ENCODE data around the gene C6orf118. TPM values are rescaled to one million over a fixed set of nuclear protein-coding genes. Genes with fewer than 3 reads are reported as not detected.

C6orf118 gene
- total and polyA plus RNA-seq, 5 donors from 2014 or later = not detected

- H3K9me3 Mint-ChIP-seq = peaks cover 0 to 9% (median 0%) of the 10 kb centered on the region in 7 donors
- no peaks in the 10 kb centered on the region for H3K27me3 Mint-ChIP-seq
- Histone ChIP-seq H3K27ac (ENCODE audit: insufficient read depth, low read length, poor library complexity, severe bottlenecking) (no peak overlapping the region), H3K36me3 (ENCODE audit: control insufficient read depth, insufficient read depth, low read length) (no peaks in the 10 kb centered on the region), H3K4me1 (ENCODE audit: control insufficient read depth, insufficient read depth, low read length, poor library complexity, severe bottlenecking) (no peaks in the 10 kb centered on the region), H3K9me3 (ENCODE audit: control insufficient read depth in 2 of 2, low read length in 2 of 2) (peaks cover 0 to 7% of the 10 kb centered on the region in 2 experiments), H3K27me3 (ENCODE audit: control insufficient read depth, insufficient read depth, low read length) (no peaks in the 10 kb centered on the region), H3K4me3 (ENCODE audit: low read depth, low read length) (no peak overlapping the region)
- no peak overlapping the region for H3K4me3 Mint-ChIP-seq
- peaks cover 0 to 5% (median 0%) of the 10 kb centered on the region in 4 donors for H3K4me1 Mint-ChIP-seq
- H3K27ac Mint-ChIP-seq = no peak overlapping the region
- no peaks in the 10 kb centered on the region for H3K36me3 Mint-ChIP-seq
- no peak for ATAC-seq (ENCODE audit: low read depth in 2 of 2)
- no peak for DNase-seq
Measured at GRCh38 chr6:165306955-165307354, 2.5 kb downstream of the C6orf118 start.

- no peak for ATAC-seq (ENCODE audit: low read depth in 2 of 2)
- no peak overlapping the region for H3K4me3 Mint-ChIP-seq
- no peaks in the 10 kb centered on the region for H3K4me1 ChIP-seq (ENCODE audit: control insufficient read depth, insufficient read depth, low read length, poor library complexity, severe bottlenecking)
- H3K27ac Mint-ChIP-seq = no peak overlapping the region
- no peaks in the 10 kb centered on the region for H3K4me1 Mint-ChIP-seq
- no peak overlapping the region for H3K27ac ChIP-seq (ENCODE audit: insufficient read depth, low read length, poor library complexity, severe bottlenecking)
- H3K9me3 Mint-ChIP-seq = peaks cover 1 to 16% (median 5%) of the 10 kb centered on the region in 7 donors
- DNase-seq = no peak
- H3K27me3 ChIP-seq (ENCODE audit: control insufficient read depth, insufficient read depth, low read length) = no peaks in the 10 kb centered on the region
- H3K9me3 ChIP-seq (ENCODE audit: control insufficient read depth in 2 of 2, low read length in 2 of 2) = peaks cover 0 to 34% of the 10 kb centered on the region in 2 experiments
- no peaks in the 10 kb centered on the region for H3K36me3 ChIP-seq (ENCODE audit: control insufficient read depth, insufficient read depth, low read length)
- no peaks in the 10 kb centered on the region for H3K27me3 Mint-ChIP-seq
- no peak overlapping the region for H3K4me3 ChIP-seq (ENCODE audit: low read depth, low read length)
- no peaks in the 10 kb centered on the region for H3K36me3 Mint-ChIP-seq
Measured at GRCh38 chr6:165301372-165302246, 7.8 kb downstream of the C6orf118 start.

GRCh38 chr6:165300422-165300936 lies 8.9 kb downstream of the C6orf118 start:
- no peaks in the 10 kb centered on the region for H3K27me3 Mint-ChIP-seq
- H3K4me3 Mint-ChIP-seq = peak overlapping the region in 1 of 4 donors; percentile 43
- Histone ChIP-seq H3K4me3 (ENCODE audit: low read depth, low read length) (no peak overlapping the region), H3K36me3 (ENCODE audit: control insufficient read depth, insufficient read depth, low read length) (no peaks in the 10 kb centered on the region), H3K27ac (ENCODE audit: insufficient read depth, low read length, poor library complexity, severe bottlenecking) (no peak overlapping the region), H3K27me3 (ENCODE audit: control insufficient read depth, insufficient read depth, low read length) (no peaks in the 10 kb centered on the region), H3K4me1 (ENCODE audit: control insufficient read depth, insufficient read depth, low read length, poor library complexity, severe bottlenecking) (no peaks in the 10 kb centered on the region), H3K9me3 (ENCODE audit: control insufficient read depth in 2 of 2, low read length in 2 of 2) (peaks cover 0 to 38% of the 10 kb centered on the region in 2 experiments)
- H3K4me1 Mint-ChIP-seq = no peaks in the 10 kb centered on the region
- DNase-seq (no peak), ATAC-seq (ENCODE audit: low read depth in 2 of 2) (no peak)
- H3K9me3 Mint-ChIP-seq = peaks cover 2 to 17% (median 5%) of the 10 kb centered on the region in 7 donors
- no peak overlapping the region for H3K27ac Mint-ChIP-seq
- H3K36me3 Mint-ChIP-seq = no peaks in the 10 kb centered on the region

GRCh38 chr6:165298875-165299274 lies 10.5 kb downstream of the C6orf118 start:
- Mint-ChIP-seq H3K9me3 (peaks cover 2 to 20% (median 5%) of the 10 kb centered on the region in 7 donors), H3K27ac (no peak overlapping the region), H3K27me3 (no peaks in the 10 kb centered on the region), H3K36me3 (no peaks in the 10 kb centered on the region), H3K4me3 (no peak overlapping the region), H3K4me1 (no peaks in the 10 kb centered on the region)
- H3K9me3 ChIP-seq (ENCODE audit: control insufficient read depth in 2 of 2, low read length in 2 of 2) = peaks cover 0 to 38% of the 10 kb centered on the region in 2 experiments
- H3K27ac ChIP-seq (ENCODE audit: insufficient read depth, low read length, poor library complexity, severe bottlenecking) = no peak overlapping the region
- no peaks in the 10 kb centered on the region for H3K27me3 ChIP-seq (ENCODE audit: control insufficient read depth, insufficient read depth, low read length)
- DNase-seq (no peak), ATAC-seq (ENCODE audit: low read depth in 2 of 2) (no peak)
- no peaks in the 10 kb centered on the region for H3K4me1 ChIP-seq (ENCODE audit: control insufficient read depth, insufficient read depth, low read length, poor library complexity, severe bottlenecking)
- no peak overlapping the region for H3K4me3 ChIP-seq (ENCODE audit: low read depth, low read length)
- no peaks in the 10 kb centered on the region for H3K36me3 ChIP-seq (ENCODE audit: control insufficient read depth, insufficient read depth, low read length)

- H3K4me3 Mint-ChIP-seq = no peak overlapping the region
- Histone ChIP-seq H3K27ac (ENCODE audit: insufficient read depth, low read length, poor library complexity, severe bottlenecking) (no peak overlapping the region), H3K9me3 (ENCODE audit: control insufficient read depth in 2 of 2, low read length in 2 of 2) (peaks cover 0 to 38% of the 10 kb centered on the region in 2 experiments), H3K36me3 (ENCODE audit: control insufficient read depth, insufficient read depth, low read length) (no peaks in the 10 kb centered on the region), H3K27me3 (ENCODE audit: control insufficient read depth, insufficient read depth, low read length) (no peaks in the 10 kb centered on the region), H3K4me3 (ENCODE audit: low read depth, low read length) (no peak overlapping the region), H3K4me1 (ENCODE audit: control insufficient read depth, insufficient read depth, low read length, poor library complexity, severe bottlenecking) (no peaks in the 10 kb centered on the region)
- no peak for DNase-seq
- no peaks in the 10 kb centered on the region for H3K4me1 Mint-ChIP-seq
- ATAC-seq (ENCODE audit: low read depth in 2 of 2) = no peak
- H3K36me3 Mint-ChIP-seq = no peaks in the 10 kb centered on the region
- H3K27ac Mint-ChIP-seq = no peak overlapping the region
- H3K9me3 Mint-ChIP-seq = peaks cover 2 to 20% (median 5%) of the 10 kb centered on the region in 7 donors
- no peaks in the 10 kb centered on the region for H3K27me3 Mint-ChIP-seq
Measured at GRCh38 chr6:165298402-165298801, 11.0 kb downstream of the C6orf118 start.

GRCh38 chr6:165292657-165293056 lies 16.7 kb downstream of the C6orf118 start:
- no peak for ATAC-seq (ENCODE audit: low read depth in 2 of 2)
- H3K27ac Mint-ChIP-seq = no peak overlapping the region
- peaks cover 2 to 27% (median 8%) of the 10 kb centered on the region in 7 donors for H3K9me3 Mint-ChIP-seq

DNA sequence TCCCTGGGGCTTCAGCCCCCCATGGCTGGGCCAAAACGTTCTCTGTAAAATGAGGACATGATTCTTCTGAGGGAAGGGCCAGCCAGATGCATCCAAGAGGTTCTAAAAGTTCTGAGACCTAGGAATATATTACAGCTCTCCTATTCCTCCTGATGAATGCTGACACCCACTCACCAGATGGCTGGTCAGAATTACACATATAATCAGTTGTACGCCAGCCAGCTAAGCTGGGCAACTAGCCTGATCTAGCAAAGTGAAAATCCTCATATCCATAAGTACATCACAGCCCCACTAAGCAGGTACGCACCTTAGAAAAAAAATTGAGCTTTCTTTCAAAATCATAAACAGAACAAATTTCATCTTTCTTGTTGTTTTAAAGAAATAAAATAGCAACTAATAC lies 34.8 kb downstream of the C6orf118 start:
- no peaks in the 10 kb centered on the region for H3K4me1 Mint-ChIP-seq
- H3K9me3 Mint-ChIP-seq = peaks cover 0 to 31% (median 14%) of the 10 kb centered on the region in 7 donors
- H3K4me3 Mint-ChIP-seq = no peak overlapping the region
- no peak overlapping the region for H3K4me3 ChIP-seq (ENCODE audit: low read depth, low read length)
- no peak overlapping the region for H3K27ac Mint-ChIP-seq
- H3K4me1 ChIP-seq (ENCODE audit: control insufficient read depth, insufficient read depth, low read length, poor library complexity, severe bottlenecking) = no peaks in the 10 kb centered on the region
- H3K27me3 ChIP-seq (ENCODE audit: control insufficient read depth, insufficient read depth, low read length) = no peaks in the 10 kb centered on the region
- DNase-seq (no peak), ATAC-seq (ENCODE audit: low read depth in 2 of 2) (no peak)
- H3K27me3 Mint-ChIP-seq = no peaks in the 10 kb centered on the region
- H3K36me3 Mint-ChIP-seq = no peaks in the 10 kb centered on the region
- no peaks in the 10 kb centered on the region for H3K36me3 ChIP-seq (ENCODE audit: control insufficient read depth, insufficient read depth, low read length)
- no peaks in the 10 kb centered on the region for H3K9me3 ChIP-seq (ENCODE audit: control insufficient read depth in 2 of 2, low read length in 2 of 2)
- no peak overlapping the region for H3K27ac ChIP-seq (ENCODE audit: insufficient read depth, low read length, poor library complexity, severe bottlenecking)

More at GRCh38 chr6:165292657-165293056, 16.7 kb downstream of the C6orf118 start:
- DNase-seq = no peak
- no peak overlapping the region for H3K4me3 Mint-ChIP-seq
- H3K36me3 ChIP-seq (ENCODE audit: control insufficient read depth, insufficient read depth, low read length) = no peaks in the 10 kb centered on the region
- H3K36me3 Mint-ChIP-seq = no peaks in the 10 kb centered on the region
- no peaks in the 10 kb centered on the region for H3K4me1 Mint-ChIP-seq
- H3K4me3 ChIP-seq (ENCODE audit: low read depth, low read length) = no peak overlapping the region
- H3K27me3 ChIP-seq (ENCODE audit: control insufficient read depth, insufficient read depth, low read length) = no peaks in the 10 kb centered on the region
- no peaks in the 10 kb centered on the region for H3K4me1 ChIP-seq (ENCODE audit: control insufficient read depth, insufficient read depth, low read length, poor library complexity, severe bottlenecking)
- H3K27ac ChIP-seq (ENCODE audit: insufficient read depth, low read length, poor library complexity, severe bottlenecking) = no peak overlapping the region
- H3K9me3 ChIP-seq (ENCODE audit: control insufficient read depth in 2 of 2, low read length in 2 of 2) = peaks cover 0 to 9% of the 10 kb centered on the region in 2 experiments
- no peaks in the 10 kb centered on the region for H3K27me3 Mint-ChIP-seq

Data from CD4-positive, CD25-positive, alpha-beta regulatory T cell (primary cell).